Fibroblast of peridontal ligament (primary cell): ENCODE data around the gene BPIFB1.
A peak's percentile ranks its signal among the peaks of the same experiment; 100 is the strongest.

Source experiments
- DNase-seq: peaks from one replicate; pipeline ENCODE4 v3.0.0-alpha.2; 2010; ENCODE audit errors: extremely low read depth

BPIFB1 gene

GRCh38 chr20:33291830-33292355 is 8.9 kb downstream of the BPIFB1 start:
- no peak for DNase-seq

DNA sequence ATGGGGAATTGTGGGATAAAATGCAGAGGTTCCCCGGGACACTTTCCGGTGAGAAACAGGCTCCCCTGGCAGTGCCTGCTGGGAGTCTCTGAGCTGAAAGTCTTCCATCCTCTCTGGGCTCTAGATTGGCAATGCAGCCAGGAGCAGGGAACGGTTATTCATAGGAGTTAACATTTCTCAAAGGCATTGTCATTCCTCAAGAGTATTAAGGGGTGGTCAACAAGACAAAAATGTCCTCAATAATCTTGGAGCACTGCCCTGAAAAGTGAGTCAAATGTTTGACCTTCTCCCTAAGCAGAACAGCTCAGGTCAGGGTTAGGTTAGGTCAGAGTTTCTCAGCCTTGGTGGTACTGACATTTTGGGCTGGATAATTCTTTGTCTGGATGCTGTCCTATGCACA is 13.2 kb downstream of the BPIFB1 start:
- peak; percentile 37 for DNase-seq

- DNase-seq, result no peak
These were observed 15.4 kb downstream of the BPIFB1 start for GRCh38 chr20:33298391-33298790.

- DNase-seq, result peak; percentile 34
These were observed 16.1 kb downstream of the BPIFB1 start for GRCh38 chr20:33299111-33299603.

DNA sequence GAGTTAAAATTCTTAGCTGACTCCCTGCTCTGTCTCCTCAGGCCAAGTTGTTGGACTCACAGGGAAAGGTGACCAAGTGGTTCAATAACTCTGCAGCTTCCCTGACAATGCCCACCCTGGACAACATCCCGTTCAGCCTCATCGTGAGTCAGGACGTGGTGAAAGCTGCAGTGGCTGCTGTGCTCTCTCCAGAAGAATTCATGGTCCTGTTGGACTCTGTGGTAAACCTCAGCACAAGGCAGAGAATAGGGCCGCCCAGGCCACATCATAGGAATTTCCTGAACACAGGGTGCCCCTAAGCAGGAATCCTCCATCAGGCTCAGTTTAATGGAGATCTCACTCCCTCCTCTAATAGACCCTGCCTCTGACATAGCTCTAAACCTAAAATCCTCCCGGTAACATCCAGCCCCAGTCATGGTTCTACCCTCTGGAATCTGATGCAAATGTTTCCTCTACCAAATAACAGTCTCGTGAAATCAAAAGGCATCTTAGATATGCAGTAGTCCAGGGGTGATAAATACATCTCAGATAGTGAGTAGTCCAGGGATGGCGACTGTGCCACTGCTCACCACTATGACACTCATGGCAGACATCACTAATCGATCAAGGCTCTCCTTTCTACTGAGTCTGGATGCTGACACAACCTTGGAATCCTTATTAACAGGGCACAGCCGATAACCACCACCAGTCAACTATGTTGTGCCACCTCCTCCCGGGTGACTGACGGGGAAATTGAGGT is 18.3 kb downstream of the BPIFB1 start:
- DNase-seq, result no peak

DNA sequence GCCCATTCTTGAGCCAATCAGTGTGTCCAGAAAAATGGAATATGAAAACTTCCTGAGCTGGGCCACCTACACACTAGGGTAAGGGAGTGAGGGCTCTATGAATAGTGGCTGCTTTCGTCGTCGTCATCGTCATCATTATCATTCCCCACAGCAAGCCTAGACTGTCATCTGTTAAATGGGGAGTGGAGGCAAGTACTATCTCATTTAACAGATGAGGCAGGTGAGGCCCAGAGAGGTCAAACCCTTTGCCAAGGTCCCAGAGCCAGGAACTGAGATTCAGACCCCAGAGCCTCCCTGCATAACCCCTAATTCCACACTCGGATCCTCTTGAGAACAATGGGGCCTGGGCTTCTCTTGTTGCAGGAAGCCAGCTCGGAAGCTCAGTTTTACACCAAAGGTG is 20.6 kb downstream of the BPIFB1 start:
- no peak for DNase-seq

- DNase-seq, result no peak
These were observed 21.0 kb downstream of the BPIFB1 start for GRCh38 chr20:33304046-33304445.

- DNase-seq, result peak; percentile 13
These were observed 22.6 kb downstream of the BPIFB1 start for GRCh38 chr20:33305589-33306057.

GRCh38 chr20:33306228-33306627 is 23.2 kb downstream of the BPIFB1 start:
- DNase-seq, result no peak

- DNase-seq, result no peak
These were observed 23.8 kb downstream of the BPIFB1 start for GRCh38 chr20:33306807-33307206.

DNA sequence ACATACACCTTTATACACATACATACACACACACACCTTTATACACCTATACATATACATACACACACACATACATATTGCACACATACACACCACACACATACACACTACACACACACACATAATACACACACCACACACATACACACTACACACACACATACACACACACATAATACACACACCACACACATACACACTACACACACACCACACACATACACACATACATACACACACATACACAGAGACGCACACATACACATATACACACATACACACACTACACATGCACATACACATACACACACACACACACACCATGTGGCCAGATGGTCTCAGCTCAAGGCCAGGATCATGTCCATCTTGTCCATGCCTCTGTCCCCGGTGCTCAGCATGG is 25.7 kb downstream of the BPIFB1 start:
- no peak for DNase-seq

DNA sequence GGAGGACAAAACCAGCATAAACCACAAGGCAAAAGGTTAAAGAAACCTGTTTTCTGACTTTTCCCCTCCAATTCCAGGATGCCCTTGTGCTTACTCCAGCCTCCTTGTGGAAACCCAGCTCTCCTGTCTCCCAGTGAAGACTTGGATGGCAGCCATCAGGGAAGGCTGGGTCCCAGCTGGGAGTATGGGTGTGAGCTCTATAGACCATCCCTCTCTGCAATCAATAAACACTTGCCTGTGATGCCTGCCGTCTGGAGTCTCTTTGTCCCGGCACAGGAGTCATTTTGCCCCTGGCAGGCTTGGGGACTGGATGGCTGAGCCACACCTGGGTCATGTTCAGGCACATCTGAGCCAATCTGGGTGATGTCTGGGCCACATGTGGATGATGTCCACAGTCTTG is 26.6 kb downstream of the BPIFB1 start:
- no peak for DNase-seq

- no peak for DNase-seq
These were observed 27.4 kb downstream of the BPIFB1 start for GRCh38 chr20:33310327-33310899.

- no peak for DNase-seq
These were observed 28.0 kb downstream of the BPIFB1 start for GRCh38 chr20:33311011-33311410.

DNA sequence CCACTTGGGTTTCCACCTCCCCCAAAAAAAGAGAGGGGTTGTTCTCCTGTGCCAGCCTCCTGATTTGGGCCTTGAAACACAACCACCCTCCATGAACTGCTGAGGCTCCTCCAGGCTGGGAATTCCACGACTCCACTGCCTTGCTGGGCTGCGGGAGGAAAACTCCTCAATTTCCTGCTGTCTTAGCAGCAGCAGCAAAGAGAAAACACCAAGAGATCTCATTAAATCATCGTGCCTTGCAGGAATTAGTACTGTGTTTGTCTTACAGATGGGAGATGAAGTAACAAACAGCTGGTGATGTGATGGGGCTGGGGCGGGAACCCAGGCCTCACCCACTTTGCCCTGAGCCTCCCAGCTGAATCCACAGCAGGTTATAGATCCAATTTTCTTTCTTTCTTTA is 29.0 kb downstream of the BPIFB1 start:
- DNase-seq, result no peak

GRCh38 chr20:33312583-33312982 is 29.6 kb downstream of the BPIFB1 start:
- DNase-seq, result no peak

GRCh38 chr20:33313686-33314314 is 30.8 kb downstream of the BPIFB1 start:
- DNase-seq, result no peak

DNA sequence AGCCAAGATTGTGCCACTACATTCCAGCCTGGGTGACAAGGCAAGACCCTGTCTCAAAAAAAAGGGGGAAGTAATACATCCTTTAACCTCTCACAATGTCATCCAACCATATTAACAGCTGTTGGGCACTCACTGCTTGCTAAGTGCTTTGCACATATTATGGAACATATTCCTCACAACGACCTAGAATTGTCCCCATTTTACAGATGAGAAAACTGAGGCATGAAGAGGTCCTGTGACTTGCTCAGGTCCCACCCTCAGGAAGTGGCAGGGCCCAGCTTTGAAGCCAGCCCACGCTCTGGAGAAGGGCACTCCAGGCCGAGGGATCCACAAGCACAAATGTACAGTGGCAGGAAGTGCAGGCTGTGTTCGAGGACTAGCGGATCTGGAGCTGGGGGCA is 33.3 kb downstream of the BPIFB1 start:
- no peak for DNase-seq

- no peak for DNase-seq
These were observed 33.9 kb downstream of the BPIFB1 start for GRCh38 chr20:33316958-33317357.

DNA sequence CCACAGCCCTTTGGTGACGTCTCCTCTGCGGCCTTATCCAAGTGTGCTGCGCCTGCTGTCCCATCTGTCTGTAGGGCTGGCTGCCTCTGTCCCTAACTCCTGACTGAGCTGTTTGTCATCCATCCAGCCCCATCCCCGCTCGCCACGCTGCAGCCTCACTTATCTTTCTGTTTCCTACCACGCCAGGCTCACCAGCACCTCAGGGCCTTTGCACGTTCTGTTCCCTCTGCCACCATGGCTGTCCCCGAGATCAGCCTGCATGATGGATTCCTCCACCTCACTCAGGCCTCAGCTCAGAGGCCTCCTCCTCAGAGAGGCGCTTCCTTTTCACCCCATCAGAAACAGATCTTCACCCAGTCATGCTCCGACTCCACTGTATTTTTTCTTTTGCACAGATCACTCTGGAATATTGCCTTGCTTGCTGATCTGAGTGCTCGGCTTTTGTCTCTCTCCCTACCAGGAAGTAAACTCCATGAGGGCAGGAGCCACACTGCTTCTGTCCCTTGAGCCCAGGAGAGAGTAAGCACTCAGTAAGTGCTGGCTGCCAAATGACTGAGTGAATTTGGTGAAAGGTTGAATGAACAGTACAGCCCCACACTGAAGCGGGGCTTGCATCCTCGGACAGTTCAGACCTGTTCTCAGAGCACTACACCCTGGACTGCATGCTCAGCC is 34.5 kb downstream of the BPIFB1 start:
- no peak for DNase-seq

- DNase-seq, result no peak
These were observed 35.0 kb downstream of the BPIFB1 start for GRCh38 chr20:33318096-33318429.

GRCh38 chr20:33320006-33320405 is 37.0 kb downstream of the BPIFB1 start:
- DNase-seq, result no peak
